Measurements from ENCODE around the gene FBLN1.
"Not testable (repeated sequence)": the region's sequence is repeated elsewhere in the genome, so short reads cannot be mapped to it uniquely, and the experiment has no call there.

DNA sequence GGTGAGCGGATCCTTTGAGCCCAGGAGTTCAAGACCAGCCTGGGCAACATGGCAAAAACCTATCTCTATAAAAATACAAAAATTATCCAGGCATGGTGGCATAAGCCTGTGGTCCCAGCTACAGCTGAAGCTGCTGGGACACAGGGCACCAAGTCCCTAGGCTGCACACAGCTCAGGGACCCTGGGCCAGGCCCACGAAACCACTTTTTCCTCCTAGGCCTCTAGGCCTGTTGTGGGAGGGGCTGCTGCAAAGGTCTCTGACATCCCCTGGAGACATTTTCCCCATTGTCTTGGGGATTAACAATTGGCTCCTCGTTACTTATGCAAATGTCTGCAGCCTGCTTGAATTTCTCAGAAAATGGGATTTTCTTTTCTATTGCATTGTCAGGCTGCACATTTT, 39.0 kb upstream of the FBLN1 start:
- TF ChIP-seq, protein P1, sequence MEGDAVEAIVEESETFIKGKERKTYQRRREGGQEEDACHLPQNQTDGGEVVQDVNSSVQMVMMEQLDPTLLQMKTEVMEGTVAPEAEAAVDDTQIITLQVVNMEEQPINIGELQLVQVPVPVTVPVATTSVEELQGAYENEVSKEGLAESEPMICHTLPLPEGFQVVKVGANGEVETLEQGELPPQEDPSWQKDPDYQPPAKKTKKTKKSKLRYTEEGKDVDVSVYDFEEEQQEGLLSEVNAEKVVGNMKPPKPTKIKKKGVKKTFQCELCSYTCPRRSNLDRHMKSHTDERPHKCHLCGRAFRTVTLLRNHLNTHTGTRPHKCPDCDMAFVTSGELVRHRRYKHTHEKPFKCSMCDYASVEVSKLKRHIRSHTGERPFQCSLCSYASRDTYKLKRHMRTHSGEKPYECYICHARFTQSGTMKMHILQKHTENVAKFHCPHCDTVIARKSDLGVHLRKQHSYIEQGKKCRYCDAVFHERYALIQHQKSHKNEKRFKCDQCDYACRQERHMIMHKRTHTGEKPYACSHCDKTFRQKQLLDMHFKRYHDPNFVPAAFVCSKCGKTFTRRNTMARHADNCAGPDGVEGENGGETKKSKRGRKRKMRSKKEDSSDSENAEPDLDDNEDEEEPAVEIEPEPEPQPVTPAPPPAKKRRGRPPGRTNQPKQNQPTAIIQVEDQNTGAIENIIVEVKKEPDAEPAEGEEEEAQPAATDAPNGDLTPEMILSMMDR (IDR thresholded peaks at IDR 0.05; ENCODE audit: low read length), result not testable (repeated sequence)
- TF ChIP-seq EZH2 (IDR thresholded peaks at IDR 0.05; ENCODE audit: borderline replicate concordance, low read length), result not testable (repeated sequence)

Measured in OCI-LY1 (cell line).